HG03196 (cell line): ENCODE measurements around the gene PTPRZ1.

Experiments
- ATAC-seq: cut with Tn5 transposase; IDR thresholded peaks from one replicate; pipeline ENCODE4 v1.9.1; 2021; ENCODE audit not compliant: unreplicated experiment

PTPRZ1 gene

DNA sequence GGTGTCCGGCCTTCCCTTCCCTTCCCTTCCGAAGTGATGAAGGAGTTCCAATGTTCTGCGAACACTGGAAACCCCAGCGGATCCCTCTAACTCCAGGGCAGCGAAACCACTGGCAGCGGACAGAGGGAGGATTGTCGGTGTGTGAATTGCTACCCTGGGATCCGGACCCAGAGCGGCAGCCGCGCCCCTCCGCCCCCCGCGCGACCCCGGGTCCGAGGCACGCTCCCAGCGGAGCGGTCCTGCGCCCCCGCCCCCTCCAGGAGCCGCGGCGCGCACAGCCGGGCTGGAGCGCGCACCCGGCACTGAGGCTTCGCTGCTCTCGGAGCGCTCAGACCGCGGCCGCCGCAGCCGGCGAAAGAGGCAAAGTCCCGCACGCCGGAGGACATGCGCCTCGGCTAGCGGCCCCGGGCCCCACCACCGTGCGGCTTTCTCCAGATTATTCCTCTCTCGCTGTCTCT is at the start of gene PTPRZ1:
Gene PTPRZ1, plus strand, starts transcription at position 331 of the 458 bp plus-strand sequence. CDS start 339 bp downstream, outside the sequence.
- ATAC-seq = no peak

DNA sequence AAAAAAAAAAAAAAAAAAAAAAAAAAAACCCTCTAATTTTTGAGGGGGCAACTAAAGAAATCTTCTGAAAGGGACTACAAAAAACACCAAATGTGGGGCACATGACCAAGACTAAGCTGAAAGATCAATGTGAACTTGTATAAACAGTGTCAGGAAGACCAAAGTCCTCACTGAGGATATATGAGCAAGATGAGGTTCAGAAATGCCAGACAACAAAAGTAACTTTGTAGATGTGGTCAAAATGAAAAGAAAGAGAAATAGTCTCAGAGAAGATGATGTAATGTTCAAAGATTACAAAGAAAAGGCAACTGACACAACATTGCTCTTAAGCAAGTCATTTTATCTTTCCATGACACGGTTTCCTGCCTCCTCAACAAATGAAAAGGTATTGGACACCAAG is 48.7 kb upstream of the PTPRZ1 start:
- no peak for ATAC-seq

DNA sequence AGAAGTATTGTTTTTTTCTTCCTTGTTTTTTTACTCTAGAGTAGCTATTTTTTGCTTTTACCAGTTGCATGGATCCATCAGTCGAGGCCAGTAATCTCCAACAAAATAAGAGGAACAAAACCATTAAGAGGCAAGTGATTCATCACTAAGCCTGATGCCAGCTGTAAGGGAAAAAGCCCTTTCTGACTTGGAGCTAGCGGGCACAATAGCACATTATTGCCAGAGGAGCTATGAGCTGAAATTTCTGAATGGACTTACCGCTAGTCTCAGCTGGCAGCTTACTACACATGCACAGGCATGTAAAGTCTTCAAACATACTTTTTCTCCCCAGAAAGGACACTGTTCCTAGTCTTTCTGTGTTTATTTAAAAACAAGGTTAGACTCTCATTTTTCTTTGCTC is 41.6 kb upstream of the PTPRZ1 start:
- ATAC-seq = no peak

DNA sequence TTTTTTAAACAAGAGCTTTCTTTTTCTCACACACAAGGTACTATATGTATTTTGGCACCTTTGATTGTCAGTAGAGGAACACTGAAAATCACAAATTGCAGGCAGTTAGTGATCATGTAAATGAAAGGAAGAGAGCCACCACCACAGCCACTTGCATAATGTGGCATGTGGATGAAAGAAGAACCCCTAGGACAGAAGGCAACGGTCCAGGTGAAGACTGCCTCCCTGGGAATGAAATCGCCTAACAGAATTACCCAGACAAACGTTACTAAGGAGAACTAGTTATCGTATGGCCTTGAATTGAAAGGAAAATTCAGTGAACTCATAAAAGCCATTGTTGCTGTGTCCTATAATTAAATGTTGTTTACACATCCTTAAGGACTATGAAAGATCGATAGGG is 41.2 kb upstream of the PTPRZ1 start:
- ATAC-seq = no peak

DNA sequence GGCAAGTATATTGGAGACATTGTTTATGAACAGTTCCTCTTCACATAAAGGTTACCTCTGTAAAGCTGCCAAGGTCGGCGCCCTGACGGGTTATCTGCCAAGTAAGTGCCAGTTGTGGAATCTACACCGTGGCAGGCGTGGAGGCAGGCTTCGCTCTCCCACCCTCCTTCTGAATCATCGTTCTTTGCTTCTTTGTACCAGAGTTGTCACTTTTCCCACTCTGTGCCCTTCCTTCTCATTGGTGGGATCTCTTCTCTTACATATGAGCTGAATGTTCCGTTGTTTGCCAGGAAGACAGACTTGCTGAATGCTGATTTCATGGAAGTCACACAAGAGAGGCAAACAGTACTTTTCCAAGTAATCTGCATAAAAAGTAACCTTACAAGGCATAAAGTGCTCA is 40.6 kb upstream of the PTPRZ1 start:
- ATAC-seq = no peak

DNA sequence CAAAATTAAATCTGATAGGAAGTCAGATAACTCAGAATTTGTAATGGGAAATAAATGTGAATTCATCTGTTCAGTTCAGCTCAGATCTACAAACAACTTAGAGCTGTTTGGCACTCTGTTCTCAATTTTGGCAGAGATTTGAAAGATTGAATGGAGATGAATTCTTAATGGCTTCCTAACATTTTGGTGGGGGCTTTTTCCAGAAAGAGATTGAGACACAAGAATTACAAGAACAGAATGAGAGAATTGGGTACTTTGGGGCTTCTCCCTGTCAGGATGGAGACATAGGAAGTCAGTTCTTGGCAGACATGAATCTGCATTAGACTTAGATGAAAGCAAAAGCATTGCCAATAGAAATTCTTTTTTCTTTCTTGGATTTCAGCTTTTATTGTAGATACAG is 39.0 kb upstream of the PTPRZ1 start:
- no peak for ATAC-seq

DNA sequence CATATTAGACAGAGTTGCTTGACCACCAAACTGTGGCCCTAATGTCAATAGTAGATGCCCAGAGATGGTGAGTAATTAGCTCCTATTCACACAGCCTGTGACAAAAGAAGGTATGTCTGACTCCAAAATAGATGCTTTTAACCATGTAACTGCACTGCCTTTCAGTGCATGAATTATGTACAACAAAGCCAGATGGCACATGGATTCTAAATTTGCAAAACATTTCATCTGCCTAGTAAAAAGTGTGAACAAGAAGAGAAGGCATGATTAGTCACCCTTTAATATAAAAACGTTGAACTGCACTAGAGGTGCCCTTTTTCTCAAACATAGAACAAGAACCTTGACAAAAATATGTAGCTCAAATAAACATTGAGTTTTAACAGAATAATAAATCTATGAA is 35.5 kb upstream of the PTPRZ1 start:
- ATAC-seq = no peak

DNA sequence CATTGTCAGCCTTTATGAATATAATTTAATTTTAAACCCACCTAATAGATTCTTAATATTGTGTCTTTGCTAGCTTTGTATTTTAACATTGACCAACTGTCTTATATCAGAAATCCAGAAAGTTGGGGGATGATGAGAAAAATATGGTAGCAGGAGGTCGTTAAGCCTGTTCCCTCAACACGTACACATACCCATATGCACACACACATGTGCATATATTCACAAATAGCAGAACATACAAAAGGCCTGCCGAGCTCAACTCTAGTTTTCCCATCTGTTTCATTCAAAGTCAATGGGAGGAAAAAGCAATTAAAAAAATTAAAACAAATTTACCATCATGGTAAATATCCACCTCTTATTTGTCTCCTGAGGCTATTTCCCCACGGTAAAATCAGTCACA is 25.9 kb upstream of the PTPRZ1 start:
- ATAC-seq = no peak

DNA sequence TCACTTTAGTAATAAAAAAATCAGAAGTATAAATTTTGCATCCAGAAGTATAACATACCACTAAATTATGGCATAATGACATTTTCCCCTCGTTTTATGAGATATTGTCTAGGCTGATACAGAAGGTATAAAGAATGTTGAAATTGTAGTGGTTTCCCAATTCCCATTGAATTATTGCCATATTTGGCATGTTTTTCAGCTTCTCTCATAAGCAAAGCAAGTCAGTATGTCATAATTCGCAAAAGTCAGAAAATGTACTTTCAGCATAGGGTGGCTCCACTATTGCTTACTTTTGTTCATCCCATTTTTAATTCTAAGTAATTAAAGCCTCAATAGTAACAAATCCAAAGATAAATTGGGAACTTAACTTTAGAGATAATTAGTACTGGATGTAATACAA is 19.7 kb upstream of the PTPRZ1 start:
- no peak for ATAC-seq

DNA sequence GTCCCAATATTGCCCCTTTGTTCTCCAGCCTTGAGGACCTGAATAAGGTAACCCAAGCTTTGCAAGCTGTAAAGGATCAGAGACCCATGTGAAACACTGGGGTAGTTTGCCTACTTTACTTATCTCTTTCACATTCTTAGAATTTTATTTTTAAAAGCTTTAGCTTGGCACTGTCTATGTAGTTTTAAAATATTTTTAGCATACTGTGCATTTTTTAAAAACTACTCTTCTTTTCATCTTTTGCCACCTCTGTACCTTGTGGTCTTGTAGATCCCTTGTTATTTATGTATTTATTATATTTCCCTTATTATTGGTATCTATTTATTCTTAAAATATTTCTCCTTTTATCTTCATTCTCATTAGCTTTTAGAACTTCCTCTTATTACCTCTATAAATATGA is 12.0 kb upstream of the PTPRZ1 start:
- no peak for ATAC-seq

DNA sequence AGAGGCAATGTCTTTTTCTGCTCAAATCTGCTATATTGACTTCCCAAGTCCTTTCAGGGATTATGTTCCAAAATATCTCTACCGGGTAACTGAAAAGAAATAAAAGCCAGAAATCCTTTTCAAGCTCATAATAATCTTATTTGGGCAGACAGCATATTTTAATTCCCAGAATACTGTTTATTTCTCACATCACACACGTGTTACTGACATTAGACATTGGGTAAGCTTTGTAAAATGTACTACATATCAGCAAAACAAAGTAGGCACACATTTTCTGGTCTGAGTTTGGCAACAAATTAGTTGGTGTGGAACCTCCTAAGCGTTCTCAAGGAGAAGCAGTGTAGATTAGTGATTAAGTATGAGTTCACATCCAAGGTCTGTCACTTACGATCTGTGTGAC is 10.4 kb upstream of the PTPRZ1 start:
- ATAC-seq = no peak

DNA sequence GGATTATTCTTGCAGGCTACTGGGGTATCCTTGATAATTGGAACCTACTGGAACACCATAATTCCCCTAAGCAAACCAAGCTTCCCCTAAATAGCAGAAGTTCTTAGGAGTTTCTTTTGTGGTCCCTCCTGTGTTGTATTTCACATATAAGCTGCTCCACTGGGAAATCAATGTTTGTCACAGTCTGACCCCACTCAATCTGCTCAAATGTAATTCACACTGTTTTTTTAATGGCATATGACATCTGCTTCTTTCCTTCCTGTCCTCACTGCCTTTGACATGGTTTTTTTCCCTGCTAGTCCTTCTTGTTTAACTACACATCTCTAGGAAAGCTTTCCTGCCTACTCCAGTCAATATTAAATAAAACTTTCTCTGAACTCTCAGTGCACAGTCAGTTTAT is 1.8 kb upstream of the PTPRZ1 start:
- no peak for ATAC-seq

DNA sequence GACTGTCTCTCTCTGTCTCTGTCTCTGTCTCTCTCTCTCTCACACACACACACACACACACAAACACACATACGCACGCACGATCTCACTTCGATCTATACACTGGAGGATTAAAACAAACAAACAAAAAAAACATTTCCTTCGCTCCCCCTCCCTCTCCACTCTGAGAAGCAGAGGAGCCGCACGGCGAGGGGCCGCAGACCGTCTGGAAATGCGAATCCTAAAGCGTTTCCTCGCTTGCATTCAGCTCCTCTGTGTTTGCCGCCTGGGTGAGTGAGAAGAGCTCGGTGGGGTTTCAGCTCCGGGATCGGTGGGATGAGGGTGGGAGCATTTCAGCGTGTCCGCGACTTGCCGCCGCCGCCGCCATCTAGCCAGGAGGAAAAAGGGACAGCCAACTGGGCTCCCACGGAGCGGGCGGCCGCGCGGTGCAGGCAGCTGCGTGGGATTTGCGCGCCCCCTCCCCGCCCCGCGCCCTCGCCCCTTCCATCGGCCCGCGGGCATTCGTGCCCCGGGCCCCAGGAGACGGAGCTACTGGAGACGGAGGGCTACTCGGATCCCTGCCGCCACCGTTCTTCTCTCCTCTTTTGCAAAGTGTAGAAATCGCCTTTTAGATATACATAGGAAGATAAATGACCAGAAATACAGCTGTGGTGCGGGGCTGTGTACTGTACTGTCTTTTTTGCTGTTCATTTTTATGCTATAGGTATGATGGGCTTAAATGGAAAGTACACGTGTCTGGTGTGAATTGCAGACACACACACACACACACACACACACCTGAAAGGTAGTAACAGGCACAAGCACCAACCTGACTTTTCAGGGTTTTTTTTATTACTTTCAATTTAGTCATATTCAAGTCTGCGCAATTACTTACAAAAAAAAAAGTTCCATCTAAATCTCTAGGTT is 581 bp downstream of the PTPRZ1 start:
- ATAC-seq = no peak

DNA sequence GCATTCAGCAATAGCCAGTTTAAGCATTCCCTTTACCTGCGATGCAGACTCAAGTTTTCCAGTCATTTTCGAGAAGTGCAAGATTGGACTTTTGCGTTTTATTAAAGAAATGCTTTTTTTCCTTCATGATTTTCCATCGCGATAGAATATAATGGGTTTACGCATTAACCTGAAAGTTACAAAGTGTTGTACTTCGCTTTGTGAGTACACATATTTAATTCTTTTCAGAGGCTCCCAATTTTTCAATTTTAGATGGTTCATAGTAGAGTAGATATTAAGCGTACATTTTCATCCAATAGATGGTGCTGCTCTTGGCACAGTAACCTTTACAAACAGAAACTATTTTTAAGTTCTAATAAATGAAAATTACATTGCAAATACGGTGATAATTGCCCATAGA is 1.3 kb downstream of the PTPRZ1 start:
- ATAC-seq = no peak

DNA sequence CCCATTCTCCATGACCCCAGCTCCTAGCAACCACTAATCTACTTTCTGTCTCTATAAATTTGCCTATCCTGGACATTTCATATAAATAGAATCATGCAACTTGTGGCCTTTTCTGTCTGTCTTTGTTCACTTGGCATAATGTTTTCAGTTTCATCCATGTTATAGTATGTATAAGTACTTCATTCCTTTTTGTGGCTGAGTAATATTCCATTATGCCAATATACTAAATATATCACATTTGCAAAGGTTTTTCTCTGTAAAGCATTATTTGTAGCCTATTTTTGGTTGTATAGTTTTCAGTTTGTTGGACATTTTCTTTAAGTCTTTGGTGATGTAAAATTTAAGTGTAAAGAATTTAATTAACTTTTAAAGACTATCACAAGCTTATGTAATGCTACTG is 2.2 kb downstream of the PTPRZ1 start:
- ATAC-seq = no peak

DNA sequence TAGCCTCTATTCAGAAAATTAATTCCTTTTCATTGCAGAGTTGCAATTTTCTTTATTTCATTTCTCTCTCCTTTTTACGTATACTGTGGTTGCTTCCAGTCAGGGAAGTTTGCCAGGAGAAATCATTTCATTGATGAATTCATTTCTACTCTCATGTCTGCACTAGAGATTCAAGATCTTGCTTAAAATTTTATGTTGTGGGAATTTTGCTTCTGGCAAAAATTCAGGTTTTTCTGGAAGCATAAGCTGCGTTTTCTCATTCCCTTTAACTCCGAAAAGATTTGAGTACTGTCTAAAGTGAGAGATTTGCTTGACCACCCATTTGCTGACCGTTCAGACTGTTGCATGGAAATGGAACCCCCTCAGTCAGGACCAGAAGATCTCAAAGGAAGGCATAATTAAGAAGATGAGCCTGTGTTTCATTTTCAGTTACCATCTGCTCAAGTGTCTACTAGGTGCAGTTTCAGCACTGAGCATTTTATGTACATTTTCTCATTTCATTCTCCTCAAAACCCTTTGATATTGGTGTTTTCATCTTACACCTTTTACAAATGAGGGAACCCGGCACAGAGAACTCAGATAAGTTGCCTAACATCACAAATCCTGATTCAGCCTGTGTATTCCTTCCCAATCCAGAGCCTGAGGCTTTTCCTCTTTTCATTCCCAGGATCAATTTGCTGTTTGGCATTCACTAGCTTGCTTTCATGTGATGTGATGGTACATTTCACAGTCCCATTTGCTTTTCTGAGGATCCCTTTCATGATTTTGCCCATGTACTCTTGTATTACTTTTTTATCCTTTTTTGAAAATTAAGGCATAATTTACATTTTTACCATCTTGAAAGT is 3.9 kb downstream of the PTPRZ1 start:
- ATAC-seq = no peak

DNA sequence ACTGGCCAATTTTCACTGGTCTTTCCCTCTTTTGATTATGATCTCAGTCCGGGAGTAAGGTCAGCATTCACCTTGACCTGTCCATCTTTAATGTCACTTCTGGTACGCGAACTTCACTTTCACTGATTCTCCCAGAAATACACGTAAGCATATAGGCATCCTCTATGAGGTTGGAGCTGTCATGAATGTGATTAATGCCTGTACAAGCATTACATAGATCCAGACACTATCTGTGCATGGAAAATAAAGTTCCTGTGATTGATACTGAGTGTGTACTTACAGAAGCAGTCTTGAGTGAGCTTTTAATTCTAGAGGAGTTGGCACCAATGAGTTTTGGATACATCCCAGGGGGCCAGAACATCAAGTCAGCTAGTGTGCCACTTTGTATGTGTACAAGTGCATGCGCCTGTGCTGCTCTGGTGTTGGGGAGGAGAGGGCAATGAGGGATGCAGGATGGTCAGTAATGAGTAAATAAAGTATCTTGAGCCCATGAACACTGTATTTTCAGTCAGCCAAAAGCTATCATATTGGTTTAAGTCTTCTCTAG is 6.0 kb downstream of the PTPRZ1 start:
- no peak for ATAC-seq

DNA sequence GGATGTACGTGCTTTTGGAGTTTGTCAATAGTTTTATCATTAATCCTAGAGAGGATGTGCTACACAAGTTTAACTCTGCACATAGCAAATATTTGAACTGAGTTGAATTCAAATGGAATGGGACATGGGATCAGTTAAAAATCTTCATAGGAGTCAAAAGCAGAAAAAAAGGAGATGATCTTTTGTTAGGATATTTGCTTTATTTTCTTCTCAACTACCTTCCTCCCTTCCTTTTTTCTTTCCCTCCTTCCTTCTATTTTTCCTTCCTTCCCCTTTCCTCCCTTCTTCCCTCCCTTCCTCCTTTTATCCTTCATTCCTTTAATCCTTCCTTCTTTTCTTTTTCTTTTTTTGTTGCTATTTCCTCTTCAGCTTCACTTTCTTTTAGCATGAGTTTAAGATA is 6.6 kb downstream of the PTPRZ1 start:
- no peak for ATAC-seq

DNA sequence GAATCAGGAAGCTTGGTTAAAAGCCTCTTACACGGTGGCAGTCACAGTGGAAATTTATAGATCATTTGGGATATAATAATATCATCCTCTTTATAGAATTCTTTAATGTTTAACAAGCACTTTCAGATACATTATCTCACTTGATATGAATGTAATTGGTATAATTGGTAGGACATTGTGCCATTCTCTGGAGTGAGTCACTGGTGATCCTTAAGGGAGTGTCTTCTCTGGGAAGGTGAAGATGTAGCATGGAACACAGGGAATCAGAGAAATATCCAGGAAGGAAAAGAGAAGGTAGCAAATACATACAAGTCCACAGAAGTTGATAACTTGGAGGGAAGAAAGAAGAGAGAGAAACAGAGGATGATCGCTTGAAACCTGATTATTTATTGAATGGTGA is 9.8 kb downstream of the PTPRZ1 start:
- ATAC-seq = no peak

DNA sequence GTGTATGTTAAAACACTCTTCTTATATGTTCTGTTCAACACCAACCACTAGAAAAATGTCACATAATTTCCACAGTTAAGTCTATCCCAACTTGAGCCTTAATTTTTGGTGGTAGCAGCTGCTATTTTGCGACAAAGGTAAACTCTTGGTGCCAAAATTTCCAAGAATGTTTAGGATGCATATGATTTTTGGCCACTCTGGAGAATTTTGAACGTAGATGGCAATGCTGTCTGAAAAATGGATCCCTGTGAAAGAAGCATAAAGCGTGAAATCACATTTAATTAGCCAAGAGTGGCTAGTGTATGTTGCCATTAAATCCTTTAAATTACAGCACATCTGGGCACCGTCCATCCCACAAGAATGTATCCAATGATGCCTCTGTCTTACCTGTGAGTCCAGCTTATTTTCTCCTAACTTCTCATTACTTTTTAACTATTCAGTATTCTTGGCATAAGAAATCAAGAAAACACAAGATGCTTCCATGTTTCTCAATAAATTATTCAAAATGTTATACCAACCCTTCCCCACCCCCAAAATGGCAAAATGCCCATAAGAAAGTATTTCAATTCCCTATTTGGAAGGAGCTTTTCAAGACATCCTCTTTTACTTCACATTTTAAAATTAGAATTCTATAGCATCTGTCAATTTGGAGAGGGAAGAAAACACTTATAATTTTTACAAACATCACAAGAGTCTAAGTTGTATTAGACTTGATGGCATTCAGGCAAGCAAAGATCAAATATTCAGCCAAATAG is 12.4 kb downstream of the PTPRZ1 start:
- ATAC-seq = no peak

DNA sequence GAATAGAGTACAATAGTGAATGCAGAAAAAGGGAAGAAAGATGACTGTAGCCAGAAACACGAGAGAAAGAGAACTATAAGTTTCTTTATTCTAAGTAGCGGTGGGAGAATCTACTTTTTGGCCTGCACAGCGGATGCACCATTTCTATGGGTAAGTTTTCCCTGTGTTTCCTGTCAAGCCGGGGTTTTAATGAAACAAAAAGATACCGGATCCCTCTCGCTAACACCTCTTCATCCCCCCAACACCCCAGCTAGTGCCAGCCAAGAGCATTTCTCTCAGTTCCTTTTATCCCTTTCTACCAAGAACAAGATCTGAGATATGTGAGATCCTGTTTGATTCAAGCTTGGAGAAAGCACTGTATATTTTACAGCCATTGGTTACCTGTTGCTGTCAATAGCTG is 14.7 kb downstream of the PTPRZ1 start:
- no peak for ATAC-seq
